GM13977 (cell line): Measurements from ENCODE around the gene KLF15.

Experiments used
- DNase-seq: peaks from one replicate; pipeline ENCODE4 v3.0.0; 2012; ENCODE audit warnings: low spot score
- in situ Hi-C: fragments of 300-500 bp; cut with MboI; formaldehyde crosslinking; loops from one replicate; pipeline ENCODE4 v1.12.0; 2022; ENCODE audit warnings: low sequenced_read_pairs, low pct_unique_long_range_greater_than_20kb, mixed read lengths, inconsistent platforms; ENCODE audit not compliant: unreplicated experiment
- TF ChIP-seq, protein P1 (sequence below): IDR thresholded peaks from 2 replicates; pipeline ENCODE4 v1.5.1; 2012; ENCODE audit warnings: mild to moderate bottlenecking, control low read depth; ENCODE audit not compliant: insufficient read depth; ENCODE audit errors: extremely low read depth, missing control alignments

The KLF15 gene

DNA sequence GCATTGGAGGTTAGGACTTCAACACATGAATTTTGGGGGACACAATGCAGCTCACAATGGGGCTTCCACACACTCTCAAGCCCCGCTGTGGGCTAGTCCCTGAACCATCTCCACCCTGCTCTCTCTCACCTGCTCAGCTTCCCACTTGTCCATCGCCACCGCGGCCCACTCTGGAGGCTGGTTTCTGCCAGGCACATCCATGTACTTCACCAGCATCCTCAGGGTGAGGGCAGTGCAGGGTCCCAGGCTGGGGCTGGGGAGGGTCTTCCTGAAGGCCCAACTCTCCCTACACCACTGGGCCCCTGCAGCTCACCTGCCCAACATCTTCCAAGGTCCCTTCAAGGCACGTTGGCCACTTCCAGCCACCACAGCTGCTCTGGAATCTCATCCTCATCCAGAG lies 46.4 kb downstream of the KLF15 start:
- DNase-seq: no peak
- TF ChIP-seq, protein P1, sequence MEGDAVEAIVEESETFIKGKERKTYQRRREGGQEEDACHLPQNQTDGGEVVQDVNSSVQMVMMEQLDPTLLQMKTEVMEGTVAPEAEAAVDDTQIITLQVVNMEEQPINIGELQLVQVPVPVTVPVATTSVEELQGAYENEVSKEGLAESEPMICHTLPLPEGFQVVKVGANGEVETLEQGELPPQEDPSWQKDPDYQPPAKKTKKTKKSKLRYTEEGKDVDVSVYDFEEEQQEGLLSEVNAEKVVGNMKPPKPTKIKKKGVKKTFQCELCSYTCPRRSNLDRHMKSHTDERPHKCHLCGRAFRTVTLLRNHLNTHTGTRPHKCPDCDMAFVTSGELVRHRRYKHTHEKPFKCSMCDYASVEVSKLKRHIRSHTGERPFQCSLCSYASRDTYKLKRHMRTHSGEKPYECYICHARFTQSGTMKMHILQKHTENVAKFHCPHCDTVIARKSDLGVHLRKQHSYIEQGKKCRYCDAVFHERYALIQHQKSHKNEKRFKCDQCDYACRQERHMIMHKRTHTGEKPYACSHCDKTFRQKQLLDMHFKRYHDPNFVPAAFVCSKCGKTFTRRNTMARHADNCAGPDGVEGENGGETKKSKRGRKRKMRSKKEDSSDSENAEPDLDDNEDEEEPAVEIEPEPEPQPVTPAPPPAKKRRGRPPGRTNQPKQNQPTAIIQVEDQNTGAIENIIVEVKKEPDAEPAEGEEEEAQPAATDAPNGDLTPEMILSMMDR: no peak
- in situ Hi-C loops: no loop called here

DNA sequence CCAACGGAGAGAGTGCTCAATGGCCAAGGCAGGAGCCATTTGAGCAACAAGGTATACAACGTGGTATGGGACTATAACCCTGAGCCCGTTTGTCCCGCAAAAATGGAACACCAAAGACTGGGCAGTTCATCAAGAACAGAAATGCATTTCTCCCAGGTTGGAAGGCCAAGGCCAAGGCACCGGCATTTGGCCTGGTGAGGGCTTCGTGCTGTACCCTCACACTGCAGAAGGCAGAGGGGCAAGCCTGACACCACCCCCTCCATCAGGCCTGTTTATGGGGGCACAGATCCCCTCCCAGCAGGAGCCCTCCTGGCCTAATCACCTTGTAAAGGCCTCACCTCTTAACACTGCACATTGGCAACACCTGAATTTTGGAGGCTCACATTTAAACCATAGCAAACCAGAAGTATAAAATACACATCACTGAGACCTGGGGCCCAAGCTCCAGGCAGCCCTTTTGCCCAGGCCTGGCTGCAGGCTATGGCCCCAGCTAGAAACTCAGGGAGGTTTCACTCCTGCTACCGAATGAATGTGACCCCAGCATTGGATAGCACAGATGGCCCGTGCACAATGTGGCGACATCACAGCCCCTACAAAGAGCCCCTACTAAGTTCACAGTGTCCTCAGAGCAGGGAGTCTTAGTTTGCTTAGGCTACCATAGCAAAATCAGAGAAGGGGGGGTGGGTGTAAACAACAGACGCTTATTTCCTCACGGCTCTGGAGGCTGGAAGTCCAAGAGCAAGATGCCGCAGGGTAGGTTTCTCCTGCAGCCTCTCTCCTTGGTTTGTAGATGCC lies 47.1 kb downstream of the KLF15 start:
- in situ Hi-C loops: no loop called here
- TF ChIP-seq, protein P1: no peak
- no peak for DNase-seq

DNA sequence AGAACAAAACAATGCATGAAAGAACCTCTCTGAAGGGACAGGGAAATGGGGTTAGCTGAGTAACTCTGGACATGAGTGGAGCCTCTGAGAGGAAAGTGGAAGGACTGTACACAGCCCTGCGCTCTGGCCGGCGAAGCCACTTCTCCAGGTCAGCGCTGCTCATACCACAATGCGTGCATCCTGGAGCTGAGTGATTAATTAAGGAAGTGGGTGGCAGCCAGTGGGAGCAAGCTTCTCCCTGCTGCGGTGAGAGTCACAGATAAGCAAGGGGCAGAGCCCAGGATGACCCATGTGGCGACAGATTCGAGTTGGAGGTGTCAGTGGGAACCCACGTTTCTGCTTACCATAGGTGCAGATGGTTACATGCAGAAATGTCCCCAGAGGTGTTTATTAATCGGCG lies 48.0 kb downstream of the KLF15 start:
- in situ Hi-C loops: no loop called here
- TF ChIP-seq, protein P1: no peak

DNA sequence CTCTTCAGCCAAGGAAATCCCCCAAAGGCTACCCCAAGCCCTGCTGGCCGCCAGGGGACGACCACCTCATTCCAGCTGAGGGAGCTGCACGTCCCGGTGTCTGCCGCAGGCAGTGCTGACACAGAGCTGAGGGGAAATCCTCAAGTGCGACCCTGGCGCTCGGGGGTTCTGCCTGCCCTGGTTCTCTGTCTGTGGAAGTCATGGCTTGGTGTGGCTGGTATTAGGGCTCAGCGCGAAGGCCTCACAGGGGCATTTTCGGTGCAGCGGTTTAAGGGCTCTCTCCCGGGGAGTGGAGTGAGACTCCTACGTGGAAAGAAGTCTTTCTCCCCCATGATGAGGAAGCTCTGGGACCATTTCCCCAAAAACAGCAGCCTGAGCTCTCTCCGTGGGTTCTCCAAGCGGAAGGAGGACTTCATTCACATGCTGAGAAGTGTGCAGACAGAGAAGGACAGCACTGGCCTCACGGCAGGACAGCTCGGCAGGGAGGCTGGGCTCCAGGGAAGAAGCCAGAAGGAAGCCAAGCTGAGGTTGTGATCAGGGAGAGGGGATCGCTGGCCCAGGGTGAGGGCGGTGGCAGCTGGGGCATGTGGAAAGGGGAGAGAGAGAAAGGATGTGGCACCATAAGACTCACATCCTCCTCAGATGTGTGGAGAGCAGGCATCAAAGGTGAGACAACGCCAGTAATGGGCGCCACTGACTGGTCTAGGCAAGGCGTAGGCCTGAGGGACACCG lies 48.6 kb downstream of the KLF15 start:
- in situ Hi-C loops: no loop called here
- TF ChIP-seq, protein P1: no peak
- DNase-seq: no peak

More for the DNA sequence above, 48.0 kb downstream of the KLF15 start:
- DNase-seq: no peak

DNA sequence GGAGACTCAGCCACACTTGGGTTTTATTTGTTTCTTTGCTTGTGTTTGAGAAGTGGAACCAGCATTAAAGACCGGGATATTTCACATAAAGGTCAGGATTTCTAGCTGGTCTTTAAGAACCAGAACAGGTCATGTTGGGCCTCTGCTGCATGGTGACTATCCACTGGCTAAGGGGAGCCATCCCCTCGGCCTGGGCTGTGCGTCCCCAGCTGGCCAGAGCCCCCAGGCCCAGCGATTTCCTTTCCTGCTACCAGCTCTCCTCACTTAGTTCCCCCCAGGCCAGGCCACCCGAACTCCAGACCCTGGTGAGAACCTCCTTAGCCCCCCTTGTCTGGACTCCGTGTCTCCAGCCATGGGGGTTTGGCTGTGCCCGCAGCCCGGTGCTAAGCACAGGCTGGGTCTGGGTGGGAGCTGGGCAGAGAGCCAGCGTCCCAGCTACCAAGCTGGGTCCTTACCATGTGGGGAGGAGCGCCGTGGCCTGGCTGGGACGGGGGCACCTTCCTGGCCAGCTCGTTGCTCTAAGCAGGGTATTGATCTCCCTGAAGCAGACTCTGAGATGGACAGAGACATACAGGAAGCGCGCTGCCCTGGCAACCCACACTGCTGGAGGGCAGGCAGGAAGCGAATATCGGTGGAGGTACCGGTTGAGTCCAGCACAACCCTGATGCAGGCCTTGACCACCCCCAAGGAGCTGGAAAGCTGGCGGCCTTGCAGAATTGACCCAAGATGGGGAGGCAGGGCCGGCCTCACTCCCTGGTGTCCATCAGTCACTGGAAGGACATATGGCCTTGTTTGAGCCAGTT lies 49.4 kb downstream of the KLF15 start:
- TF ChIP-seq, protein P1: no peak
- DNase-seq: no peak
- in situ Hi-C loops: no loop called here

DNA sequence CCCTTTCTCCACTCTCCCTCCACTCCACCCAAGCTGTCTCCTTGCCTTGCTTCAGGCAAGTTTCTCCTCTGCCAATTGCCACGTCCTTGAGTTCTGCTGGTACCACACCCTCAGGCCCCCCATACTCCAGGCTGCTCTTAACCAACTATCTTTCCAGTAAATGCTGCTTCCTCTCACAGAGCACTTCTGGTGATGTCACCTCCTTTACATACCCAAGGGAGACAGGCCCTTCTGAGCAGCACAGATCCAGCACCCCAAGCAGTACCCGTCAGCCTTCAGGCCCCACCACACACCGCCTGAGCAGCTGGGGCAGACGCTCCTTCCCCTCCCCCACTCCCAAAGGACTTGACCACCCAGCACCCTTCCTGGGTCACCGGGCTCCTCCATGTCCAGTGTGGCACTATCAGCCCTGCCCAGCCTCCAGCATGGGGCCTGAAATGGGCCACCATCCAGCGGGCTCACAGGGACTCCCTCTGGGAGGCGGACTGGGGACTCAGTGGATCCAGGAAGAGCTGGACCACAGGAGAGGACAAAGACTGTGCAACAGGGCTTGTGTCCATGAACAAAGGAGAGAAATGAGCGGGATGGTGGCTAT lies 50.2 kb downstream of the KLF15 start:
- in situ Hi-C loops: no loop called here
- no peak for DNase-seq
- TF ChIP-seq, protein P1: no peak
